GM18498 (cell line): ENCODE data around the gene COLEC12.
"Not testable (repeated sequence)": the region's sequence is repeated elsewhere in the genome, so short reads cannot be mapped to it uniquely, and the experiment has no call there.

Experiments used
- ATAC-seq: cut with Tn5 transposase; IDR thresholded peaks from one replicate; pipeline ENCODE4 v1.9.1; 2021; ENCODE audit warnings: mild to moderate bottlenecking, moderate library complexity; ENCODE audit not compliant: unreplicated experiment

Gene COLEC12

GRCh38 chr18:332721-333510 lies 167.6 kb downstream of the COLEC12 start:
- no peak for ATAC-seq

- ATAC-seq: no peak
Measured at GRCh38 chr18:332007-332406, 168.5 kb downstream of the COLEC12 start.

- no peak for ATAC-seq
Measured at GRCh38 chr18:331221-331821, 169.2 kb downstream of the COLEC12 start.

GRCh38 chr18:328928-329327 lies 171.6 kb downstream of the COLEC12 start:
- ATAC-seq: no peak

- no peak for ATAC-seq
Measured at GRCh38 chr18:326846-327245, 173.7 kb downstream of the COLEC12 start.

GRCh38 chr18:323253-323622 lies 177.3 kb downstream of the COLEC12 start:
- ATAC-seq: no peak

GRCh38 chr18:321865-322467 lies 178.5 kb downstream of the COLEC12 start:
- ATAC-seq: no peak

GRCh38 chr18:320155-320554 lies 180.3 kb downstream of the COLEC12 start:
- no peak for ATAC-seq

GRCh38 chr18:319720-320119 lies 180.8 kb downstream of the COLEC12 start:
- no peak for ATAC-seq

- ATAC-seq: no peak
Measured at GRCh38 chr18:318791-319291, 181.7 kb downstream of the COLEC12 start.

GRCh38 chr18:317618-318017 lies 182.9 kb downstream of the COLEC12 start:
- ATAC-seq: no peak

- no peak for ATAC-seq
Measured at GRCh38 chr18:316393-316792, 184.1 kb downstream of the COLEC12 start.

- no peak for ATAC-seq
Measured at GRCh38 chr18:313931-314330, 186.6 kb downstream of the COLEC12 start.

- ATAC-seq: no peak
Measured at GRCh38 chr18:312415-312814, 188.1 kb downstream of the COLEC12 start.

GRCh38 chr18:310042-310441 lies 190.5 kb downstream of the COLEC12 start:
- no peak for ATAC-seq

GRCh38 chr18:308086-308485 lies 192.4 kb downstream of the COLEC12 start:
- ATAC-seq: not testable (repeated sequence)

GRCh38 chr18:306608-307255 lies 193.8 kb downstream of the COLEC12 start:
- no peak for ATAC-seq

- ATAC-seq: no peak
Measured at GRCh38 chr18:305003-305501, 195.4 kb downstream of the COLEC12 start.

GRCh38 chr18:303607-304006 lies 196.9 kb downstream of the COLEC12 start:
- ATAC-seq: no peak

GRCh38 chr18:303011-303410 lies 197.5 kb downstream of the COLEC12 start:
- no peak for ATAC-seq

- no peak for ATAC-seq
Measured at GRCh38 chr18:302097-302496, 198.4 kb downstream of the COLEC12 start.
